Endometrial microvascular endothelial cells (primary cell): ENCODE data around the gene DHRS12. TPM values are rescaled to one million over a fixed set of nuclear protein-coding genes. Genes with fewer than 3 reads are reported as not detected.

Source experiments
- total RNA-seq: library from RNA; depleted of rRNA; stranded (reverse); fragments of >200 nt; gene quantifications from one replicate; pipeline ENCODE4 v1.2.3, GENCODE V29; 2015; ENCODE audit errors: inconsistent ontology term

DHRS12 gene
- total RNA-seq, 1 donor from 2014 or later = 2.1 TPM

Other genes with a start within 250 kb of the DHRS12 start
- 1.6 TPM for gene WDFY2, start 219.7 kb downstream of the DHRS12 start, total RNA-seq
- not detected for gene TMEM272, start 41.0 kb upstream of the DHRS12 start, total RNA-seq
- 1.3 TPM for gene CCDC70, start 57.8 kb upstream of the DHRS12 start, total RNA-seq
- gene ATP7B, start 207.3 kb upstream of the DHRS12 start, total RNA-seq = 8.3 TPM
- gene ALG11, start 208.2 kb upstream of the DHRS12 start, total RNA-seq = 21.8 TPM
- 8.3 TPM for gene UTP14C, start 220.5 kb upstream of the DHRS12 start, total RNA-seq